Tibial nerve (tissue), 4 donors: ENCODE results near the gene ZC3H12A. TPM values are rescaled to one million over a fixed set of nuclear protein-coding genes. Genes with fewer than 3 reads are reported as not detected.

ENCODE experiments used
- DNase-seq, 2 donors: peaks; one replicate each; pipeline ENCODE4 v3.0.0-alpha.2; 2019; ENCODE audit warnings: low spot score in 2 of 2
- H3K27ac ChIP-seq, 4 donors: fragments of 200-600 bp; sonication (generic) in 3 of 4; one replicate each; pipeline ENCODE4 v1.5.1; 2017 to 2019; ENCODE audit warnings: mild to moderate bottlenecking in 1 of 4
- H3K27me3 ChIP-seq, 2 donors: fragments of 200-600 bp; sonication (generic) in 1 of 2; one replicate each; pipeline versions ENCODE4 v1.5.1 to v1.6.0; 2017 to 2019
- H3K36me3 ChIP-seq, 3 donors: fragments of 200-600 bp; sonication (generic); one replicate each; pipeline ENCODE4 v1.5.1; 2018 to 2019
- H3K4me1 ChIP-seq, 4 donors: fragments of 200-600 bp; sonication (generic) in 3 of 4; one replicate each; pipeline ENCODE4 v1.5.1; 2017 to 2019
- H3K4me3 ChIP-seq, 4 donors: fragments of 200-600 bp; sonication (generic) in 3 of 4; one replicate each; pipeline ENCODE4 v1.5.1; 2017 to 2019; ENCODE audit warnings: mild to moderate bottlenecking in 1 of 4, moderate library complexity in 1 of 4
- H3K9me3 ChIP-seq, 4 donors: fragments of 200-600 bp; sonication (generic) in 3 of 4; one replicate each; pipeline ENCODE4 v1.5.1; 2017 to 2019
- EP300 ChIP-seq, 2 donors: sonication (generic); formaldehyde crosslinking; IDR thresholded peaks; one replicate each; pipeline ENCODE4 v1.6.1; 2017; ENCODE audit warnings: antibody characterized with exemption in 2 of 2, mild to moderate bottlenecking in 1 of 2
- POLR2A ChIP-seq, 2 donors: fragments of 450-650 bp; IDR thresholded peaks; one replicate each; pipeline ENCODE4 v1.6.1; 2017; ENCODE audit warnings: antibody characterized with exemption in 2 of 2, mild to moderate bottlenecking in 2 of 2, moderate library complexity in 2 of 2
- whole genome bisulfite sequencing, 2 donors: methylation state at CpG; one replicate each; pipeline ENCODE4 v1.1.5; 2018; 5-methylcytosine and 5-hydroxymethylcytosine counted together
- total RNA-seq, 4 donors: library from RNA; depleted of rRNA; stranded (reverse); fragments of >200 nt; gene quantifications; one replicate each; pipeline ENCODE4 v1.1.0, GENCODE V29; 2016
- TF ChIP-seq, protein P1 (sequence below), 5 experiments: fragments of 200-600 bp in 3 of 5; fragments of 450-650 bp in 2 of 5; sonication (generic) in 3 of 5; IDR thresholded peaks; one replicate each; pipeline ENCODE4 v1.5.1; 2016 to 2019; ENCODE audit warnings: antibody characterized with exemption in 5 of 5, mild to moderate bottlenecking in 3 of 5, moderate library complexity in 2 of 5

The ZC3H12A gene
- total RNA-seq, 4 donors from 2014 or later = 7.9 to 15.7 (median 10.9) TPM

GRCh38 chr1:37461698-37462436 is 12.5 kb upstream of the ZC3H12A start:
- WGBS, 2 donors = 82 to 84% methylated on average over 9 of the region's 9 CpGs
- Histone ChIP-seq H3K4me3 (no peak overlapping the region), H3K27me3 (no peaks in the 10 kb centered on the region), H3K4me1 (no peaks in the 10 kb centered on the region), H3K36me3 (no peaks in the 10 kb centered on the region), H3K9me3 (no peaks in the 10 kb centered on the region), H3K27ac (peak overlapping the region in 1 of 4 donors; percentile 30)
- TF ChIP-seq, protein P1, sequence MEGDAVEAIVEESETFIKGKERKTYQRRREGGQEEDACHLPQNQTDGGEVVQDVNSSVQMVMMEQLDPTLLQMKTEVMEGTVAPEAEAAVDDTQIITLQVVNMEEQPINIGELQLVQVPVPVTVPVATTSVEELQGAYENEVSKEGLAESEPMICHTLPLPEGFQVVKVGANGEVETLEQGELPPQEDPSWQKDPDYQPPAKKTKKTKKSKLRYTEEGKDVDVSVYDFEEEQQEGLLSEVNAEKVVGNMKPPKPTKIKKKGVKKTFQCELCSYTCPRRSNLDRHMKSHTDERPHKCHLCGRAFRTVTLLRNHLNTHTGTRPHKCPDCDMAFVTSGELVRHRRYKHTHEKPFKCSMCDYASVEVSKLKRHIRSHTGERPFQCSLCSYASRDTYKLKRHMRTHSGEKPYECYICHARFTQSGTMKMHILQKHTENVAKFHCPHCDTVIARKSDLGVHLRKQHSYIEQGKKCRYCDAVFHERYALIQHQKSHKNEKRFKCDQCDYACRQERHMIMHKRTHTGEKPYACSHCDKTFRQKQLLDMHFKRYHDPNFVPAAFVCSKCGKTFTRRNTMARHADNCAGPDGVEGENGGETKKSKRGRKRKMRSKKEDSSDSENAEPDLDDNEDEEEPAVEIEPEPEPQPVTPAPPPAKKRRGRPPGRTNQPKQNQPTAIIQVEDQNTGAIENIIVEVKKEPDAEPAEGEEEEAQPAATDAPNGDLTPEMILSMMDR (IDR thresholded peaks at IDR 0.05) = no peak
- no peak for TF ChIP-seq EP300 (IDR thresholded peaks at IDR 0.05)
- TF ChIP-seq POLR2A (IDR thresholded peaks at IDR 0.05) = no peak
- no peak for DNase-seq

- no peaks in the 10 kb centered on the region for H3K9me3 ChIP-seq
- no peak overlapping the region for H3K27ac ChIP-seq
- H3K4me3 ChIP-seq = no peak overlapping the region
- WGBS, 2 donors = 70 to 95% methylated on average over 2 of the region's 2 CpGs
- H3K36me3 ChIP-seq = no peaks in the 10 kb centered on the region
- DNase-seq = no peak
- TF ChIP-seq, protein P1 (IDR thresholded peaks at IDR 0.05) = no peak
- TF ChIP-seq EP300 (IDR thresholded peaks at IDR 0.05) (no peak), POLR2A (IDR thresholded peaks at IDR 0.05) (no peak)
- no peaks in the 10 kb centered on the region for H3K27me3 ChIP-seq
- H3K4me1 ChIP-seq = no peaks in the 10 kb centered on the region
Observed at GRCh38 chr1:37464443-37464842, 9.9 kb upstream of the ZC3H12A start.

- H3K4me3 ChIP-seq = no peak overlapping the region
- no peak overlapping the region for H3K27ac ChIP-seq
- H3K36me3 ChIP-seq = no peaks in the 10 kb centered on the region
- H3K4me1 ChIP-seq = peaks cover 0 to 2% (median 0%) of the 10 kb centered on the region in 4 donors
- H3K27me3 ChIP-seq = no peaks in the 10 kb centered on the region
- TF ChIP-seq POLR2A (IDR thresholded peaks at IDR 0.05) (no peak), EP300 (IDR thresholded peaks at IDR 0.05) (no peak)
- TF ChIP-seq, protein P1 (IDR thresholded peaks at IDR 0.05) = no peak
- no peak for DNase-seq
- 81 to 83% methylated on average over 6 of the region's 6 CpGs for WGBS, 2 donors
- H3K9me3 ChIP-seq = no peaks in the 10 kb centered on the region
Observed at GRCh38 chr1:37465593-37466517, 8.5 kb upstream of the ZC3H12A start.

DNA sequence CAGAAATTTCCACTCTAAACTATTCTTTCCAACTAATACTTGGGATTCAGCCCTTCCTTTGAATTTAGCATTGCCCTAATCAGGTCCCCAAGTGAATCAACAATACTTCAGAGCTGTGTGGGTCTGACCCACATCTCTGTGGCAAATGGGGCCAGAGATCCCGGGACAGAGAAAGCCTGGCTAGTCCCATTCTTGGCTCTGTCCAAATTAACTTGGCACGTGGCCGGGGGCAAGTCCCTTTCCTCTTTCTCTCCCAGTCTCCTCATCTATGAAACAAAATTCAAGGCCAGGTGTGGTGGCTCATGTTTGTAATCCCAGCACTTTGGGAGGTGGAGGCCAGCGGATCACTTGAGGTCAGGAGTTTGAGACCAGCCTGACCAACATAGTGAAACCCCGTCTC is 6.3 kb upstream of the ZC3H12A start:
- no peak overlapping the region for H3K4me3 ChIP-seq
- TF ChIP-seq, protein P1 (IDR thresholded peaks at IDR 0.05) = no peak
- no peak for TF ChIP-seq POLR2A (IDR thresholded peaks at IDR 0.05)
- no peak for TF ChIP-seq EP300 (IDR thresholded peaks at IDR 0.05)

GRCh38 chr1:37469386-37469785 is 5.0 kb upstream of the ZC3H12A start:
- DNase-seq = no peak
- no peak overlapping the region for H3K4me3 ChIP-seq
- TF ChIP-seq, protein P1 (IDR thresholded peaks at IDR 0.05) = no peak
- TF ChIP-seq POLR2A (IDR thresholded peaks at IDR 0.05) = no peak
- TF ChIP-seq EP300 (IDR thresholded peaks at IDR 0.05) = no peak
- peaks cover 0 to 34% (median 26%) of the 10 kb centered on the region in 4 donors for H3K4me1 ChIP-seq
- no peaks in the 10 kb centered on the region for H3K27me3 ChIP-seq
- H3K27ac ChIP-seq = no peak overlapping the region
- no peaks in the 10 kb centered on the region for H3K9me3 ChIP-seq
- WGBS, 2 donors = 74 to 83% methylated on average over 3 of the region's 3 CpGs
- H3K36me3 ChIP-seq = no peaks in the 10 kb centered on the region

More for the DNA sequence above, 6.3 kb upstream of the ZC3H12A start:
- no peak for DNase-seq
- no peaks in the 10 kb centered on the region for H3K9me3 ChIP-seq
- no peaks in the 10 kb centered on the region for H3K36me3 ChIP-seq
- peaks cover 0 to 24% (median 17%) of the 10 kb centered on the region in 4 donors for H3K4me1 ChIP-seq
- H3K27ac ChIP-seq = no peak overlapping the region
- H3K27me3 ChIP-seq = no peaks in the 10 kb centered on the region
- WGBS, 2 donors = 86 to 91% methylated on average over 5 of the region's 5 CpGs
